Thoracic aorta (tissue), 2 donors: Measurements from ENCODE around the gene CABCOCO1. TPM values are rescaled to one million over a fixed set of nuclear protein-coding genes. Genes with fewer than 3 reads are reported as not detected.

Source experiments
- ATAC-seq: fragments of 150-250 bp; one replicate; pipeline ENCODE4 v1.8.0; 2017; ENCODE audit warnings: low read depth; ENCODE audit not compliant: insufficient number of reproducible peaks, low FRiP score
- DNase-seq: peaks from one replicate; pipeline ENCODE4 v3.0.0-alpha.2; 2020; ENCODE audit warnings: low spot score
- H3K27ac ChIP-seq, 2 donors: fragments of 200-600 bp; sonication (generic); 1 replicate in 1 of 2; 2 replicates in 1 of 2; pipeline ENCODE4 v1.5.1; 2016; ENCODE audit warnings: mild to moderate bottlenecking in 2 of 2, moderate library complexity in 2 of 2
- H3K27me3 ChIP-seq: fragments of 200-600 bp; sonication (generic); replicated peaks from 2 replicates; pipeline ENCODE4 v1.6.0; 2016; ENCODE audit warnings: mild to moderate bottlenecking; ENCODE audit not compliant: insufficient read depth
- H3K36me3 ChIP-seq: fragments of 200-600 bp; sonication (generic); one replicate; pipeline ENCODE4 v1.5.1; 2016
- H3K4me1 ChIP-seq, 2 donors: fragments of 200-600 bp; sonication (generic); 1 replicate in 1 of 2; 2 replicates in 1 of 2; pipeline versions ENCODE4 v1.5.1 to v1.6.0; 2016; ENCODE audit warnings: low read depth in 2 of 2, mild to moderate bottlenecking in 1 of 2; ENCODE audit not compliant: control insufficient read depth in 1 of 2
- H3K4me3 ChIP-seq: fragments of 200-600 bp; sonication (generic); 2 replicates; pipeline ENCODE4 v1.5.1; 2016; ENCODE audit warnings: mild to moderate bottlenecking
- H3K9me3 ChIP-seq: fragments of 200-600 bp; sonication (generic); 2 replicates; pipeline ENCODE4 v1.5.1; 2016
- CTCF ChIP-seq: fragments of 200-600 bp; sonication (generic); IDR thresholded peaks from one replicate; pipeline ENCODE4 v1.5.1; 2019; ENCODE audit warnings: antibody characterized with exemption
- total RNA-seq, 2 donors: library from RNA; depleted of rRNA; stranded (reverse); fragments of >200 nt; gene quantifications; one replicate each; pipeline versions ENCODE4 v1.1.0 to v1.2.3, GENCODE V29; 2016

CABCOCO1 gene
- total RNA-seq, 2 donors from 2014 or later, result 1.1 TPM; not detected in 1

- DNase-seq, result no peak
- H3K4me3 ChIP-seq, result no peak overlapping the region
- no peaks in the 10 kb centered on the region for H3K27me3 ChIP-seq
- no peak for ATAC-seq
- H3K36me3 ChIP-seq, result no peaks in the 10 kb centered on the region
- no peak for TF ChIP-seq CTCF
- H3K27ac ChIP-seq, result no peak overlapping the region
- H3K9me3 ChIP-seq, result no peaks in the 10 kb centered on the region
- H3K4me1 ChIP-seq, result peaks cover 0 to 3% of the 10 kb centered on the region in 2 donors
Measured at GRCh38 chr10:61760943-61761824, 98.5 kb downstream of the CABCOCO1 start.

GRCh38 chr10:61761825-61762217 lies 99.1 kb downstream of the CABCOCO1 start:
- ATAC-seq, result no peak
- H3K27me3 ChIP-seq, result no peaks in the 10 kb centered on the region
- H3K4me1 ChIP-seq, result peaks cover 0 to 3% of the 10 kb centered on the region in 2 donors
- no peaks in the 10 kb centered on the region for H3K36me3 ChIP-seq
- TF ChIP-seq CTCF, result no peak
- no peak overlapping the region for H3K4me3 ChIP-seq
- DNase-seq, result no peak
- no peaks in the 10 kb centered on the region for H3K9me3 ChIP-seq
- H3K27ac ChIP-seq, result no peak overlapping the region

GRCh38 chr10:61763778-61764177 lies 101.0 kb downstream of the CABCOCO1 start:
- Histone ChIP-seq H3K4me3 (no peak overlapping the region), H3K27ac (no peak overlapping the region), H3K36me3 (no peaks in the 10 kb centered on the region), H3K4me1 (peaks cover 0 to 3% of the 10 kb centered on the region in 2 donors), H3K9me3 (no peaks in the 10 kb centered on the region), H3K27me3 (no peaks in the 10 kb centered on the region)
- no peak for ATAC-seq
- no peak for DNase-seq
- no peak for TF ChIP-seq CTCF

GRCh38 chr10:61764486-61764885 lies 101.8 kb downstream of the CABCOCO1 start:
- Histone ChIP-seq H3K27me3 (no peaks in the 10 kb centered on the region), H3K27ac (no peak overlapping the region), H3K4me1 (peaks cover 0 to 3% of the 10 kb centered on the region in 2 donors), H3K36me3 (no peaks in the 10 kb centered on the region), H3K9me3 (no peaks in the 10 kb centered on the region), H3K4me3 (no peak overlapping the region)
- DNase-seq (no peak), ATAC-seq (no peak)
- TF ChIP-seq CTCF, result no peak

- no peak for ATAC-seq
- H3K4me3 ChIP-seq, result no peak overlapping the region
- no peaks in the 10 kb centered on the region for H3K27me3 ChIP-seq
- no peak for TF ChIP-seq CTCF
- no peak for DNase-seq
- no peaks in the 10 kb centered on the region for H3K9me3 ChIP-seq
- no peaks in the 10 kb centered on the region for H3K36me3 ChIP-seq
- H3K4me1 ChIP-seq, result peaks cover 0 to 3% of the 10 kb centered on the region in 2 donors
- no peak overlapping the region for H3K27ac ChIP-seq
Measured at GRCh38 chr10:61765176-61766087, 102.7 kb downstream of the CABCOCO1 start.
